Activated B cell treated with CpG ODN at 0.5 μM for 24 hours (primary cell): ENCODE data around the gene TFDP2. TPM values are rescaled to one million over a fixed set of nuclear protein-coding genes. Genes with fewer than 3 reads are reported as not detected.

Source experiments
- ATAC-seq: fragments of 200-7000 bp; cut with Tn5 transposase; one replicate; pipeline ENCODE4 v1.10.0; 2021; ENCODE audit warnings: low read depth, mild to moderate bottlenecking, moderate library complexity
- CTCF ChIA-PET: fragments of 350-600 bp; sonication (Branson Sonifier 250); formaldehyde crosslinking; loops from one replicate; lab custom pipeline; 2021; ENCODE audit warnings: antibody characterized with exemption; lab: Charles Lee
- POLR2A ChIA-PET: fragments of 350-600 bp; sonication (Branson Sonifier 250); formaldehyde crosslinking; loops from one replicate; lab custom pipeline; 2021; ENCODE audit warnings: antibody characterized with exemption; lab: Charles Lee
- DNase-seq: peaks from one replicate; pipeline ENCODE4 v3.0.0; 2022
- H3K27ac Mint-ChIP-seq: one replicate; pipeline ENCODE4 v1.8.0; 2020; ENCODE audit warnings: mixed read lengths
- H3K27me3 Mint-ChIP-seq: one replicate; pipeline ENCODE4 v1.8.0; 2021; ENCODE audit warnings: mixed read lengths
- H3K36me3 Mint-ChIP-seq: one replicate; pipeline ENCODE4 v1.8.0; 2021; ENCODE audit warnings: low read depth, mixed read lengths
- H3K4me1 Mint-ChIP-seq: one replicate; pipeline ENCODE4 v1.8.0; 2021; ENCODE audit warnings: mixed read lengths
- H3K4me3 Mint-ChIP-seq: one replicate; pipeline ENCODE4 v1.8.0; 2020; ENCODE audit warnings: mild to moderate bottlenecking, mixed read lengths
- H3K9me3 Mint-ChIP-seq: one replicate; pipeline ENCODE4 v1.8.0; 2020; ENCODE audit warnings: mixed read lengths
- CTCF ChIP-seq: fragments of 200-600 bp; IDR thresholded peaks from one replicate; pipeline ENCODE4 v1.8.0; 2022; ENCODE audit warnings: antibody characterized with exemption, mild to moderate bottlenecking
- intact Hi-C: fragments of 100-400 bp; cut with micrococcal nuclease; formaldehyde crosslinking; loops from one replicate; pipeline ENCODE4 v1.15.1; 2024
- total RNA-seq: library from RNA; stranded (reverse); gene quantifications from 2 replicates; pipeline ENCODE4 v1.2.3, GENCODE V29; 2022

TFDP2 gene
- total RNA-seq, 1 donor from 2014 or later = 23.1 TPM

GRCh38 chr3:142056656-142057330, 92.6 kb downstream of the TFDP2 start:
- DNase-seq (no peak), ATAC-seq (no peak)
- intact Hi-C loops = no loop called here
- no peaks in the 10 kb centered on the region for H3K27me3 Mint-ChIP-seq
- ChIA-PET POLR2A (no interaction called here), CTCF (no interaction called here)
- H3K4me1 Mint-ChIP-seq = peaks cover 5% of the 10 kb centered on the region
- H3K27ac Mint-ChIP-seq = no peak overlapping the region
- H3K9me3 Mint-ChIP-seq = peaks cover 7% of the 10 kb centered on the region
- no peak for TF ChIP-seq CTCF
- H3K4me3 Mint-ChIP-seq = no peak overlapping the region
- H3K36me3 Mint-ChIP-seq = peaks cover 9% of the 10 kb centered on the region

GRCh38 chr3:142053835-142054234, 95.5 kb downstream of the TFDP2 start:
- ATAC-seq = no peak
- DNase-seq = no peak
- H3K27me3 Mint-ChIP-seq = no peaks in the 10 kb centered on the region
- peaks cover 5% of the 10 kb centered on the region for H3K4me1 Mint-ChIP-seq
- peaks cover 12% of the 10 kb centered on the region for H3K36me3 Mint-ChIP-seq
- ChIA-PET POLR2A (no interaction called here), CTCF (no interaction called here)
- intact Hi-C loops = no loop called here
- TF ChIP-seq CTCF = no peak
- H3K4me3 Mint-ChIP-seq = no peak overlapping the region
- H3K27ac Mint-ChIP-seq = no peak overlapping the region
- H3K9me3 Mint-ChIP-seq = peaks cover 7% of the 10 kb centered on the region

GRCh38 chr3:142053244-142053643, 96.1 kb downstream of the TFDP2 start:
- DNase-seq (no peak), ATAC-seq (no peak)
- Mint-ChIP-seq H3K4me3 (no peak overlapping the region), H3K4me1 (peaks cover 5% of the 10 kb centered on the region), H3K36me3 (peaks cover 12% of the 10 kb centered on the region), H3K9me3 (peaks cover 7% of the 10 kb centered on the region), H3K27ac (no peak overlapping the region), H3K27me3 (no peaks in the 10 kb centered on the region)
- intact Hi-C loops = no loop called here
- CTCF ChIA-PET = no interaction called here
- POLR2A ChIA-PET = no interaction called here
- TF ChIP-seq CTCF = no peak

- ATAC-seq (no peak), DNase-seq (no peak)
- no peaks in the 10 kb centered on the region for H3K27me3 Mint-ChIP-seq
- ChIA-PET CTCF (no interaction called here), POLR2A (no interaction called here)
- H3K9me3 Mint-ChIP-seq = peaks cover 7% of the 10 kb centered on the region
- no peak overlapping the region for H3K4me3 Mint-ChIP-seq
- H3K4me1 Mint-ChIP-seq = peaks cover 5% of the 10 kb centered on the region
- no peak overlapping the region for H3K27ac Mint-ChIP-seq
- intact Hi-C loops = no loop called here
- no peak for TF ChIP-seq CTCF
- peaks cover 10% of the 10 kb centered on the region for H3K36me3 Mint-ChIP-seq
These were observed 98.0 kb downstream of the TFDP2 start for GRCh38 chr3:142051351-142051750.

GRCh38 chr3:142047021-142047369, 102.3 kb downstream of the TFDP2 start:
- no peaks in the 10 kb centered on the region for H3K4me1 Mint-ChIP-seq
- peaks cover 4% of the 10 kb centered on the region for H3K36me3 Mint-ChIP-seq
- TF ChIP-seq CTCF = no peak
- POLR2A ChIA-PET = no interaction called here
- no peak overlapping the region for H3K27ac Mint-ChIP-seq
- intact Hi-C loops = no loop called here
- no peak for ATAC-seq
- CTCF ChIA-PET = no interaction called here
- no peak for DNase-seq
- no peaks in the 10 kb centered on the region for H3K9me3 Mint-ChIP-seq
- H3K27me3 Mint-ChIP-seq = no peaks in the 10 kb centered on the region
- no peak overlapping the region for H3K4me3 Mint-ChIP-seq
